ENCODE data around the gene ALPG. TPM values are rescaled to one million over a fixed set of nuclear protein-coding genes. Genes with fewer than 3 reads are reported as not detected.
"Not testable (repeated sequence)": the region's sequence is repeated elsewhere in the genome, so short reads cannot be mapped to it uniquely, and the experiment has no call there.

The ALPG gene
- polyA plus RNA-seq, 1 donor = not detected

DNA sequence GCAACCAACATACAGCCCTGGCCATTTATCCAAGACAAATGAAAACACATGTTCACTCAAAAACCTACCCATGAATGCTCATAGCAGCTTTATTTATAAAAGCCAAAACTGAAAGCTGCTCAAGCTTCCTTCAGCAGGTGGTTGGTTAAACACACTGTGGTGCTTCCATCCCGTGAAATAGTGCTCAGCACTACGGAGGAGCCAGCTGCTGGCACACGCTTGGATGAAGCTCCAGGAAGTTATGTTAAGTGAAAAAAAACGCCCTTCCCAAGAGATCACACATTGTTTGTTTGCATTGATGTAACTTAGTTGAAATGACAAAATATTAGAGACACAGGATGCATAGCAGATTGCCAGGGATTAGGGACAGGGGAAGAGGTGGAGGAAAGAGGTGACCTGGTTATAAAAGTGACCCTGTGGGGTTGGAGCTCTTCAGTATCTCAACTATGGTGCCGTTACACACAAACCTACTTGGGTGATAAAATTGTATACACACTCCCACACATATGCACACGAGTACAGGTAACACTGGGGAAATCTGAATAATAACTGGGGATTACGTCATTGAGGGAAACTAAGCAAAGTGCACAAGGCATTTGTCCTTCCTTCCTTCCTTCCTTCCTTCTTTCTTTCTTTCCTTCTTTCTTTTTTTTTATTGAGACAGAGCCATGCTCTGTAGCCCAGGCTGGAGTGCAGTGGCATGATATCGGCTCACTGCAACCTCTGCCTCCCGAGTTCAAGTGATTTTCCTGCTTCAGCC is 6.2 kb upstream of the ALPG start:
- Histone ChIP-seq H3K4me1 (ENCODE audit: control insufficient read depth, insufficient read depth, low read length) (no peaks in the 10 kb centered on the region), H3K27ac (ENCODE audit: low read length) (no peak overlapping the region), H3K9me3 (ENCODE audit: control insufficient read depth, low read depth, low read length) (no peaks in the 10 kb centered on the region), H3K4me3 (ENCODE audit: low read length) (no peak overlapping the region), H3K27me3 (ENCODE audit: control insufficient read depth, insufficient read depth, low read length) (peaks cover 12% of the 10 kb centered on the region), H3K36me3 (ENCODE audit: control insufficient read depth, insufficient read depth, low read length) (no peaks in the 10 kb centered on the region)
- WGBS (ENCODE audit: insufficient coverage, low lambda C conversion rate) = 86% methylated on average over 5 of the region's 9 CpGs
- DNase-seq = no peak

DNA sequence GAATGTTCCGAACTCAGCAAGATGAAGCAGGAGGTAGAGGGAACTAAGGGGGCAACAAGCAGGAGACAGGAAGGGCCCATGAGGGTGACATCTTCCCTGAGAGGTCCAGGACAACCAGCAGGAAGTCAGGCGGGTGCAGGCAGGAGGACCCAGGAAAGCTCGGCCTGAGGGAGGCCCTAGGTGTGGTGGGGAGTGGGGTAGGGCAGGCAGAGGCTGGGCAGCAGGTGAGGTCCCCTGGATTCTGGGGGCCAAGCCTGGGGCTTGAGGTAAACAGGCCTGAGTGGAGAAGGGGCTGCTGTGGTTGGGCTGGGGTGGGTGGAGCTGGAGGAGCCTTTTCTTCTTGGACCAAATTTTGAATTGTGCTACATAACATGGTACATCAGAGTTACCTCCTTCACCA is 4.1 kb upstream of the ALPG start:
- Histone ChIP-seq H3K27me3 (ENCODE audit: control insufficient read depth, insufficient read depth, low read length) (peaks cover 3% of the 10 kb centered on the region), H3K4me3 (ENCODE audit: low read length) (no peak overlapping the region)
- no CpG with 5 or more reads among the region's 3 CpGs for WGBS (ENCODE audit: insufficient coverage, low lambda C conversion rate)

DNA sequence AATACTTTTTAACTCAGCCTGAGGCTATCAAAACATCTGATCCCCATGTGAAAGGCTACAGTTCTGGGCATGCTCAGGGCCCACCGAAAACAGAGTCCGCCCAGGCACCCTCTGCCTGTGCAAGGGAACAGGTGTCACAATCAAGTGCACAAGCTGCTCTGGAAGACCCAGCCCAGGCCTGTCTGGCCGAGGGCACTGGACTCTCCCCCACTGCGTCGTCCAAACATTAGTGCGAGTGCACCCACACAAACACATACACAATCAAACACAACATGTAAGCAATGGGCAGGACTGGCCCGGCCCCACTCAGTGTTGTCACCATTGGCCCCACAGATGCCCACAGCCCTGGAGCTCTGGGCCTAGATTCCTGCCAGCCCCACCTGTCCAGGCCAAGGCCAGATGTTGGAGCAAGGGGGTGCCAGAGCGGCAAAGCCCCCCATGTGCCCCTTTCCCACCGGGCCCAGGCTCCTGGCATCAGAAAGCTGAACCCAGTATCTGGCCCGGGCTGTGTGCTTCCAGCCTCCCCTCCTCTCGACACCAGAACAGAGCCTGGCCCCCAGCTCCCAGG is 617 bp upstream of the ALPG start:
- Histone ChIP-seq H3K27me3 (ENCODE audit: control insufficient read depth, insufficient read depth, low read length) (peaks cover 14% of the 10 kb centered on the region), H3K9me3 (ENCODE audit: control insufficient read depth, low read depth, low read length) (no peaks in the 10 kb centered on the region), H3K36me3 (ENCODE audit: control insufficient read depth, insufficient read depth, low read length) (no peaks in the 10 kb centered on the region), H3K4me3 (ENCODE audit: low read length) (no peak overlapping the region), H3K27ac (ENCODE audit: low read length) (no peak overlapping the region), H3K4me1 (ENCODE audit: control insufficient read depth, insufficient read depth, low read length) (peaks cover 5% of the 10 kb centered on the region)
- DNase-seq = no peak
- WGBS (ENCODE audit: insufficient coverage, low lambda C conversion rate) = no CpG with 5 or more reads among the region's 11 CpGs

More for the DNA sequence above, 4.1 kb upstream of the ALPG start:
- Histone ChIP-seq H3K4me1 (ENCODE audit: control insufficient read depth, insufficient read depth, low read length) (no peaks in the 10 kb centered on the region), H3K27ac (ENCODE audit: low read length) (no peak overlapping the region), H3K36me3 (ENCODE audit: control insufficient read depth, insufficient read depth, low read length) (no peaks in the 10 kb centered on the region), H3K9me3 (ENCODE audit: control insufficient read depth, low read depth, low read length) (no peaks in the 10 kb centered on the region)
- DNase-seq = no peak

DNA sequence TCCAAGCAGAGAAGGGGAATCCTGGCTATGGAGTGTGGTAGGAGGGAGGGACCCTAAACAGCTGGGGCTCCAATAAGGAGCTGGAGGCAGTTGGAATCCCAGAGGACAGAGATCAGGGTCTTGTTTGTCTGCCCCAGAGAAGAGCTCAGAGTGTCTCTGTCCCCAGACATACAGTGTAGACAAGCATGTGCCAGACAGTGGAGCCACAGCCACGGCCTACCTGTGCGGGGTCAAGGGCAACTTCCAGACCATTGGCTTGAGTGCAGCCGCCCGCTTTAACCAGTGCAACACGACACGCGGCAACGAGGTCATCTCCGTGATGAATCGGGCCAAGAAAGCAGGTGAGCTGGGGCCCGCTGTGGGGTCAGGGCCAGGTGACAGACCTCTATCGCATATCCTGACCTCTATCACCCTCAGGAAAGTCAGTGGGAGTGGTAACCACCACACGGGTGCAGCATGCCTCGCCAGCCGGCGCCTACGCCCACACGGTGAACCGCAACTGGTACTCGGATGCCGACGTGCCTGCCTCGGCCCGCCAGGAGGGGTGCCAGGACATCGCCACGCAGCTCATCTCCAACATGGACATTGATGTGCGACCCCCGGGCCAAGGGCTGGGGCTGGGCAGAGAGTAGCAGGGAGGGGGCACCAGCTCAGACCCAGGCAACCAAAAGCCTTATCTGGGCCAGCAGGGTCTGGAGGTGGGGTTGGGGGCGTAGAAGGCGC is 945 bp downstream of the ALPG start:
- DNase-seq; H3K36me3 ChIP-seq (ENCODE audit: control insufficient read depth, insufficient read depth, low read length); H3K4me1 ChIP-seq (ENCODE audit: control insufficient read depth, insufficient read depth, low read length); H3K4me3 ChIP-seq (ENCODE audit: low read length); H3K27ac ChIP-seq (ENCODE audit: low read length); H3K9me3 ChIP-seq (ENCODE audit: control insufficient read depth, low read depth, low read length): not testable (repeated sequence)
- peaks cover 19% of the 10 kb centered on the region for H3K27me3 ChIP-seq (ENCODE audit: control insufficient read depth, insufficient read depth, low read length)
- WGBS (ENCODE audit: insufficient coverage, low lambda C conversion rate) = no CpG with 5 or more reads among the region's 30 CpGs

DNA sequence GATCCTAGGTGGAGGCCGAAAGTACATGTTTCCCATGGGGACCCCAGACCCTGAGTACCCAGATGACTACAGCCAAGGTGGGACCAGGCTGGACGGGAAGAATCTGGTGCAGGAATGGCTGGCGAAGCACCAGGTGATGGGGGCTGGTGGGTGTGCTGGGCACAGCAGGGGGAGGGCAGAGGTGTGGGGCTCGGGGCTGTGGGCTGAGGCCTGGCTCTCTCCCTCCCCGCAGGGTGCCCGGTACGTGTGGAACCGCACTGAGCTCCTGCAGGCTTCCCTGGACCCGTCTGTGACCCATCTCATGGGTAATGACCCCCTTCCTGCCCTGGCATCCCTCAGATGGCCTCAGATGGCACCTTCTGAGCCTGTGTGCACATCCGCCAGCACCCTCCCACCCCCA is 1.6 kb downstream of the ALPG start:
- not testable (repeated sequence) for H3K4me1 ChIP-seq (ENCODE audit: control insufficient read depth, insufficient read depth, low read length)

DNA sequence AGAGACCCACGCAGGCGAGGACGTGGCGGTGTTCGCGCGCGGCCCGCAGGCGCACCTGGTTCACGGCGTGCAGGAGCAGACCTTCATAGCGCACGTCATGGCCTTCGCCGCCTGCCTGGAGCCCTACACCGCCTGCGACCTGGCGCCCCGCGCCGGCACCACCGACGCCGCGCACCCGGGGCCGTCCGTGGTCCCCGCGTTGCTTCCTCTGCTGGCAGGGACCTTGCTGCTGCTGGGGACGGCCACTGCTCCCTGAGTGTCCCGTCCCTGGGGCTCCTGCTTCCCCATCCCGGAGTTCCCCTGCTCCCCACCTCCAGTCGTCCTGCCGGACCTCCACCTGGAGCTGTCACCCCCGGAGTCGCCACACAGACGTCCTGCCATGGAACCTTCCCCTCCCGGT is 3.0 kb downstream of the ALPG start:
- peaks cover 32% of the 10 kb centered on the region for H3K27me3 ChIP-seq (ENCODE audit: control insufficient read depth, insufficient read depth, low read length)
- not testable (repeated sequence) for H3K36me3 ChIP-seq (ENCODE audit: control insufficient read depth, insufficient read depth, low read length); H3K9me3 ChIP-seq (ENCODE audit: control insufficient read depth, low read depth, low read length); H3K27ac ChIP-seq (ENCODE audit: low read length); DNase-seq; H3K4me3 ChIP-seq (ENCODE audit: low read length); H3K4me1 ChIP-seq (ENCODE audit: control insufficient read depth, insufficient read depth, low read length)
- WGBS (ENCODE audit: insufficient coverage, low lambda C conversion rate) = no CpG with 5 or more reads among the region's 40 CpGs

More for the DNA sequence above, 1.6 kb downstream of the ALPG start:
- H3K27me3 ChIP-seq (ENCODE audit: control insufficient read depth, insufficient read depth, low read length) = peaks cover 23% of the 10 kb centered on the region
- H3K9me3 ChIP-seq (ENCODE audit: control insufficient read depth, low read depth, low read length); H3K4me3 ChIP-seq (ENCODE audit: low read length); H3K36me3 ChIP-seq (ENCODE audit: control insufficient read depth, insufficient read depth, low read length); DNase-seq; H3K27ac ChIP-seq (ENCODE audit: low read length): not testable (repeated sequence)
- WGBS (ENCODE audit: insufficient coverage, low lambda C conversion rate) = no CpG with 5 or more reads among the region's 10 CpGs

DNA sequence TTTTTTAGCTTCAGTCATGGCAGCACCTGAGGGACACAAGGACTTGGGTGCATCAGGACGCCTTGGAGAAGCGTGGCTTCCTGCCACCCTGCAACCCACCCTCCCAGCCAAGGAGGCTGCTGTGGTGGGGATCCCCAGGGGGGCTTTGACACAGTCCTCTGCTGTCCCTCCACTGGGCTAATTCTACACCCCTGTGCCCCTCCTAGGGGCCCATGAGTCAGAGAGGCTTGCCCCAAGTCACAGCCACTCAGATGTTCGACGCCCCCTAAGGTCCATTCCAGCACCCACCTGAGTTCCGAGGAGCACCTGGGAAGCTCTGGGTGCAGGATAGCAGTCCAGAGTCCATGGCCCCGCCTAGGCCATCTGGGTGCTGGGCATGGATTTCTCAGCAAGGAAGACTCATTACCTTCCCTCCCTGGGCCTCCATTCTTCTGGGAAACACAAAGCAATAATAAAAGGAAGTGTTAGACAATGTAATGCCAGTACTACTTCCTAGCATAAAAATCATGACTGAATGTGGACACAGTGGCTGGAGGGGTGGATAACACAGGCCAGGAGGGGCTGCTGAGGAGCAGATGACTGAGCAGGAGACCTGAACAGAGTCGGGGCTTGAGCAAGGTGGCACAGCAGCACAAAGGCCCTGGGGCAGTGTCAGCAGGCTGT is 3.7 kb downstream of the ALPG start:
- H3K4me3 ChIP-seq (ENCODE audit: low read length) = no peak overlapping the region
- peaks cover 7% of the 10 kb centered on the region for H3K4me1 ChIP-seq (ENCODE audit: control insufficient read depth, insufficient read depth, low read length)
- no peaks in the 10 kb centered on the region for H3K9me3 ChIP-seq (ENCODE audit: control insufficient read depth, low read depth, low read length)
- WGBS (ENCODE audit: insufficient coverage, low lambda C conversion rate) = no CpG with 5 or more reads among the region's 7 CpGs
- peak in 1 of 2 donors; percentile 51 for DNase-seq
- no peak overlapping the region for H3K27ac ChIP-seq (ENCODE audit: low read length)
- H3K27me3 ChIP-seq (ENCODE audit: control insufficient read depth, insufficient read depth, low read length) = peaks cover 36% of the 10 kb centered on the region
- no peaks in the 10 kb centered on the region for H3K36me3 ChIP-seq (ENCODE audit: control insufficient read depth, insufficient read depth, low read length)

DNA sequence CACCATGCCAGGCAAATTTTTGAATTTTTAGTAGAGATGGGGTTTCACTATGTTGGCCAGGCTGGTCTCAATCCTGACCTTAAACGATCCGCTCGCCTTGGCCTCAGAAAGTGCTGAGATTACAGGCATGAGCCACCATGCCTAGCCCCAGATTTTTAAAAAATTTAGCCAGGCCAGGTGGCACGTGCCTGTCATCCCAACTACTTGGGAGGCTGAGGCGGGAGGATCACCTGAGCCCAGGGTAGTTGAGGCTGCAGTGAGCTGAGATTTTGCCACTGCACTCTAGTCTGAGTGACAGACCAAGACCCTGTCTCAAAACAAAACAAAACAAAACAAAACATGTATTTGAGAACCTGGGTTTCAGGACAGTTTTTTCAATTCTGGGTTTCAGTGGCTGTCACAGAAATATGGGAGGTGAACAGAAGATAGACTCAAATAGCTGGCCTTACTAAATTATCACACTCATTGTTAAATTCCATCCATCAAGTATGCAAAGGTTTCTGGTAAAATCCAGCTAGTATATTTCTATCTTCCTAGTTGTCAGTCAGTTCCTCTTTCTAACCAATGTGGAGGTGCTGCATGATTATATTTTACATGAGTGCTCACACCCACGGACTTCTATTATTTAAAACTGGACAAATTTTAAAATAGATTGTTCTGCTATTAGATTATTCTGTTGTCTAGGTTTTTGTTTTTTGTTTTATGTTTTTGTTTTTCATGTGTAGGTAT is 5.4 kb downstream of the ALPG start:
- H3K4me1 ChIP-seq (ENCODE audit: control insufficient read depth, insufficient read depth, low read length) = peaks cover 7% of the 10 kb centered on the region
- WGBS (ENCODE audit: insufficient coverage, low lambda C conversion rate) = no CpG with 5 or more reads among the region's 6 CpGs
- H3K9me3 ChIP-seq (ENCODE audit: control insufficient read depth, low read depth, low read length) = no peaks in the 10 kb centered on the region
- H3K36me3 ChIP-seq (ENCODE audit: control insufficient read depth, insufficient read depth, low read length) = no peaks in the 10 kb centered on the region
- H3K27me3 ChIP-seq (ENCODE audit: control insufficient read depth, insufficient read depth, low read length) = peaks cover 46% of the 10 kb centered on the region
- DNase-seq = no peak
- no peak overlapping the region for H3K4me3 ChIP-seq (ENCODE audit: low read length)
- H3K27ac ChIP-seq (ENCODE audit: low read length) = no peak overlapping the region

DNA sequence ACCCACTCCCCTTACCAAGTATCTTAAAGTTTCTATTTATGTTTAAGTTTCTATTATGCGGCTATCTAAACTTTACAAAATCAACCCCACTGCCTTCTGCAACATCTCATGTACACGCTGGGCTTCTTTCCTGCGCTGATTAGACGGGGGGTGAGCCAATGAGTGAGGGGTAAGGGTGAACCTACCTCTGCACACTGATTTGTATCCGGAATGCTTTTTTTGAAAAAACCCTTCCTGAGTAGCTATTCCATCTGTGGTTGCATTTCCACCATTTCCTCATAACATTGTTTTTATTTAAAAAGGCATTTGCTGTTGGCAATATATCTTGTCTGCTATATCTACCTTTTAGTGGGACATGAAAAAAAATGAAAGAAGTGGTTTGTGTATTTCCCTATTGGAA is 6.3 kb downstream of the ALPG start:
- Histone ChIP-seq H3K9me3 (ENCODE audit: control insufficient read depth, low read depth, low read length) (no peaks in the 10 kb centered on the region), H3K27me3 (ENCODE audit: control insufficient read depth, insufficient read depth, low read length) (peaks cover 55% of the 10 kb centered on the region), H3K27ac (ENCODE audit: low read length) (no peak overlapping the region), H3K4me3 (ENCODE audit: low read length) (no peak overlapping the region), H3K4me1 (ENCODE audit: control insufficient read depth, insufficient read depth, low read length) (peaks cover 7% of the 10 kb centered on the region), H3K36me3 (ENCODE audit: control insufficient read depth, insufficient read depth, low read length) (no peaks in the 10 kb centered on the region)
- no peak for DNase-seq
- WGBS (ENCODE audit: insufficient coverage, low lambda C conversion rate) = 60% methylated on average over 1 of the region's 5 CpGs

Data from large intestine (tissue), 3 donors.